RWPE2 (cell line): ENCODE measurements around the gene RRM1.

Experiments
- ATAC-seq: fragments of 200-7000 bp; cut with Tn5 transposase; 3 replicates; pipeline ENCODE4 v1.9.1; 2021; ENCODE audit warnings: low read depth
- DNase-seq: peaks from one replicate; pipeline ENCODE4 v3.0.0-alpha.2; 2020; ENCODE audit warnings: low spot score
- H3K27ac ChIP-seq: fragments of 450-650 bp; 2 replicates; pipeline ENCODE4 v1.5.1; 2017; ENCODE audit warnings: mild to moderate bottlenecking; ENCODE audit not compliant: poor library complexity, severe bottlenecking
- H3K27me3 ChIP-seq: fragments of 250-450 bp; sonication (Bioruptor Pico); 2 replicates; pipeline ENCODE4 v1.5.1; 2021; ENCODE audit warnings: mild to moderate bottlenecking, moderate library complexity; ENCODE audit not compliant: insufficient read depth, poor library complexity, severe bottlenecking
- H3K36me3 ChIP-seq: fragments of 250-450 bp; sonication (Bioruptor Pico); 2 replicates; pipeline ENCODE4 v1.5.1; 2020; ENCODE audit warnings: low read depth, mild to moderate bottlenecking, moderate library complexity
- H3K4me1 ChIP-seq: fragments of 250-450 bp; sonication (Bioruptor Pico); 2 replicates; pipeline ENCODE4 v1.5.1; 2021; ENCODE audit warnings: mild to moderate bottlenecking, moderate library complexity; ENCODE audit not compliant: insufficient read depth, poor library complexity, severe bottlenecking
- H3K4me3 ChIP-seq: fragments of 250-450 bp; sonication (Bioruptor Pico); 2 replicates; pipeline ENCODE4 v1.5.1; 2021; ENCODE audit warnings: mild to moderate bottlenecking, moderate library complexity; ENCODE audit not compliant: severe bottlenecking
- H3K9me3 ChIP-seq: fragments of 250-450 bp; sonication (Bioruptor Pico); 2 replicates; pipeline ENCODE4 v1.5.1; 2021; ENCODE audit warnings: mild to moderate bottlenecking, moderate library complexity; ENCODE audit not compliant: severe bottlenecking
- CTCF ChIP-seq: fragments of 450-650 bp; IDR thresholded peaks from one replicate; pipeline ENCODE4 v1.5.1; 2017; ENCODE audit warnings: mild to moderate bottlenecking, moderate library complexity; ENCODE audit not compliant: poor library complexity, severe bottlenecking

Gene RRM1

GRCh38 chr11:4094348-4095291 lies at the start of gene RRM1:
RRM1 (plus strand) TSS chr11:4094799; CDS start chr11:4095013, 214 bp downstream.
- H3K27me3 ChIP-seq = no peaks in the 10 kb centered on the region
- peaks cover 10% of the 10 kb centered on the region for H3K4me1 ChIP-seq
- DNase-seq (peak; percentile 97), ATAC-seq (peak; percentile 98)
- no peaks in the 10 kb centered on the region for H3K9me3 ChIP-seq
- TF ChIP-seq CTCF = no peak
- peak within 1 kb of the TSS; percentile 66 for H3K27ac ChIP-seq
- H3K4me3 ChIP-seq = peak within 1 kb of the TSS; percentile 60
- H3K36me3 ChIP-seq = peaks cover 27% of the 10 kb centered on the region

- Histone ChIP-seq H3K4me3 (no peak overlapping the region), H3K9me3 (no peaks in the 10 kb centered on the region), H3K27me3 (no peaks in the 10 kb centered on the region), H3K36me3 (no peaks in the 10 kb centered on the region), H3K27ac (peak overlapping the region; percentile 7), H3K4me1 (peaks cover 16% of the 10 kb centered on the region)
- DNase-seq = no peak
- no peak for TF ChIP-seq CTCF
- peak; percentile 86 for ATAC-seq
Observed at GRCh38 chr11:4044976-4045646, 49.5 kb upstream of the RRM1 start.

- Histone ChIP-seq H3K27ac (no peak overlapping the region), H3K4me3 (no peak overlapping the region), H3K36me3 (no peaks in the 10 kb centered on the region), H3K4me1 (peaks cover 16% of the 10 kb centered on the region), H3K27me3 (no peaks in the 10 kb centered on the region), H3K9me3 (no peaks in the 10 kb centered on the region)
- DNase-seq = no peak
- no peak for ATAC-seq
- TF ChIP-seq CTCF = no peak
Observed at GRCh38 chr11:4048340-4048739, 46.3 kb upstream of the RRM1 start.

- H3K9me3 ChIP-seq = no peaks in the 10 kb centered on the region
- H3K27me3 ChIP-seq = no peaks in the 10 kb centered on the region
- no peak for TF ChIP-seq CTCF
- no peaks in the 10 kb centered on the region for H3K36me3 ChIP-seq
- peaks cover 14% of the 10 kb centered on the region for H3K4me1 ChIP-seq
- no peak overlapping the region for H3K27ac ChIP-seq
- no peak overlapping the region for H3K4me3 ChIP-seq
- no peak for ATAC-seq
- no peak for DNase-seq
Observed at GRCh38 chr11:4049006-4049405, 45.6 kb upstream of the RRM1 start.
